Thyroid gland (tissue), 4 donors: ENCODE measurements around the gene SULT1C3.

Experiments used
- CTCF ChIP-seq, 6 experiments: fragments of 200-600 bp in 3 of 6; fragments of 450-650 bp in 3 of 6; sonication (generic) in 3 of 6; IDR thresholded peaks; one replicate each; pipeline ENCODE4 v1.5.1; 2016 to 2019; ENCODE audit warnings: antibody characterized with exemption in 6 of 6, mild to moderate bottlenecking in 2 of 6, inconsistent platforms in 1 of 6, moderate library complexity in 1 of 6
- POLR2A ChIP-seq, 2 donors: fragments of 450-650 bp; IDR thresholded peaks; one replicate each; pipeline ENCODE4 v1.6.1; 2017; ENCODE audit warnings: antibody characterized with exemption in 2 of 2, mild to moderate bottlenecking in 2 of 2, moderate library complexity in 1 of 2

GRCh38 chr2:108253106-108253505, 13.3 kb downstream of the SULT1C3 start:
- TF ChIP-seq POLR2A (IDR thresholded peaks at IDR 0.05) (no peak), CTCF (IDR thresholded peaks at IDR 0.05) (no peak)
